ENCODE measurements around the gene SLC46A3. TPM values are rescaled to one million over a fixed set of nuclear protein-coding genes. Genes with fewer than 3 reads are reported as not detected.

SLC46A3 gene
- total and polyA plus RNA-seq, 10 of the 15 experiments (the other 5 are each of a cell fraction or from before 2014, with no cell fraction given) = 2.9 to 15.6 (median 9.4) TPM

DNA sequence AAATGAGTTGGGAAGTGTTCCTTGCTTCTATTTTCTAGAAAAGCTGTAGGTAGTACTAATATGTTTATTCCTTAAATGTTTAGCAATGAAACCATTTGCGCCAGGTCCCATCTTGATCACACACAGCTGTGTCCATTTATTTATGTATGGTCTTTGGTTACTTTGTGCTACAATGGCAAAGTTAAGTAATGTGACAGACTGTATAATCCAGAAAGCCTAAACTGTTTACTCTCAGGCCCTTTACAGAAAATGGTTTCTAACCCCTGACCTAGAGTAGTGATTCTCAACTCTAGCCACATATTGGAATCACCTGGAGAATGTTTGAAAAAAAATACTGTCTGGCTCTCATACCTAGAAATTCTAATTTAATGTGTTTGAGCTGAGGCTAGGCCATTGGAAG is 21.3 kb downstream of the SLC46A3 start:
- Histone ChIP-seq H3K9ac (ENCODE audit: control insufficient read depth, insufficient read depth, low read length) (no peak overlapping the region), H4K20me1 (ENCODE audit: control insufficient read depth, insufficient read depth) (no peaks in the 10 kb centered on the region), H3K4me3 (no peak overlapping the region), H3K4me2 (ENCODE audit: control insufficient read depth, insufficient read depth) (no peak overlapping the region), H3K79me2 (ENCODE audit: control insufficient read depth, insufficient read depth, low read length) (no peaks in the 10 kb centered on the region), H3K4me1 (ENCODE audit: control insufficient read depth, insufficient read depth, low read length) (no peaks in the 10 kb centered on the region), H3K36me3 (ENCODE audit: control insufficient read depth in 2 of 2, insufficient read depth in 2 of 2, low read length in 1 of 2) (peaks cover 0 to 6% of the 10 kb centered on the region in 2 experiments; a peak in 1 of 4 replicates), H3K9me3 (replicated peaks; ENCODE audit: control insufficient read depth, insufficient read depth, low read length) (no peaks in the 10 kb centered on the region), H3K27me3 (replicated peaks in 1 of 2; ENCODE audit: control insufficient read depth in 2 of 2, insufficient read depth in 2 of 2, low read length in 1 of 2) (no peaks in the 10 kb centered on the region), H2AFZ (ENCODE audit: control insufficient read depth, low read depth, low read length) (no peak overlapping the region), H3K27ac (ENCODE audit: control insufficient read depth, insufficient read depth) (no peak overlapping the region)
- ChIA-PET CTCF (interaction anchor here (0.9 to 1.6 kb wide), 2 partner anchors 20 to 26 kb away, joined by 3 to 4 read pairs; no protein-coding TSS in a partner anchor), POLR2A (no interaction called here), RAD21 (ENCODE audit: unreplicated experiment) (no interaction called here), SMC1A (ENCODE audit: uncharacterized antibody, unreplicated experiment) (no interaction called here)
- BruUV-seq (replicated peaks) = no TSS peak
- FAIRE-seq (no peak), ATAC-seq (no peak), DNase-seq (ENCODE audit: low read depth, low spot score) (no peak)
- intact Hi-C loops (cut with micrococcal nuclease; ENCODE audit: unreplicated experiment) (no loop called here), in situ Hi-C loops (cut with MboI) (no loop called here)
- WGBS (ENCODE audit: insufficient coverage, insufficient replicate concordance, low lambda C conversion rate, missing lambda C conversion rate) = 100% methylated on average over 1 of the region's 1 CpG
- TF ChIP-seq PML (IDR thresholded peaks at IDR 0.05; ENCODE audit: low read length) (no peak), SUZ12 (IDR thresholded peaks at IDR 0.05; ENCODE audit: unreplicated experiment) (no peak), TAF1 (IDR thresholded peaks at IDR 0.05; ENCODE audit: borderline replicate concordance, low read depth, low read length) (no peak), KAT2A (conservative IDR thresholded peaks at IDR 0.05; ENCODE audit: control insufficient read depth, low read depth, low read length) (no peak), RELA (IDR thresholded peaks at IDR 0.05; ENCODE audit: borderline replicate concordance, partially characterized antibody) (no peak), MTA2 (IDR thresholded peaks at IDR 0.05; ENCODE audit: low read depth) (no peak), KLF5 (IDR thresholded peaks at IDR 0.05; ENCODE audit: partially characterized antibody) (no peak), PAX5 (IDR thresholded peaks at IDR 0.05; ENCODE audit: borderline replicate concordance, low read depth, low read length) (no peak), ZNF207 (IDR thresholded peaks at IDR 0.05; ENCODE audit: borderline replicate concordance) (no peak), NR2C1 (IDR thresholded peaks at IDR 0.05) (no peak), ETV6 (conservative IDR thresholded peaks at IDR 0.05 in 1 of 2, IDR thresholded peaks at IDR 0.05 in 1 of 2; ENCODE audit: borderline replicate concordance in 1 of 2, low read depth in 1 of 2) (no peak), IRF4 (IDR thresholded peaks at IDR 0.05; ENCODE audit: low read depth, low read length) (no peak)
- TF ChIP-seq, protein P1, sequence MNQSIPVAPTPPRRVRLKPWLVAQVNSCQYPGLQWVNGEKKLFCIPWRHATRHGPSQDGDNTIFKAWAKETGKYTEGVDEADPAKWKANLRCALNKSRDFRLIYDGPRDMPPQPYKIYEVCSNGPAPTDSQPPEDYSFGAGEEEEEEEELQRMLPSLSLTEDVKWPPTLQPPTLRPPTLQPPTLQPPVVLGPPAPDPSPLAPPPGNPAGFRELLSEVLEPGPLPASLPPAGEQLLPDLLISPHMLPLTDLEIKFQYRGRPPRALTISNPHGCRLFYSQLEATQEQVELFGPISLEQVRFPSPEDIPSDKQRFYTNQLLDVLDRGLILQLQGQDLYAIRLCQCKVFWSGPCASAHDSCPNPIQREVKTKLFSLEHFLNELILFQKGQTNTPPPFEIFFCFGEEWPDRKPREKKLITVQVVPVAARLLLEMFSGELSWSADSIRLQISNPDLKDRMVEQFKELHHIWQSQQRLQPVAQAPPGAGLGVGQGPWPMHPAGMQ (IDR thresholded peaks at IDR 0.05; ENCODE audit: borderline replicate concordance) = no peak
- TF ChIP-seq, protein P2, sequence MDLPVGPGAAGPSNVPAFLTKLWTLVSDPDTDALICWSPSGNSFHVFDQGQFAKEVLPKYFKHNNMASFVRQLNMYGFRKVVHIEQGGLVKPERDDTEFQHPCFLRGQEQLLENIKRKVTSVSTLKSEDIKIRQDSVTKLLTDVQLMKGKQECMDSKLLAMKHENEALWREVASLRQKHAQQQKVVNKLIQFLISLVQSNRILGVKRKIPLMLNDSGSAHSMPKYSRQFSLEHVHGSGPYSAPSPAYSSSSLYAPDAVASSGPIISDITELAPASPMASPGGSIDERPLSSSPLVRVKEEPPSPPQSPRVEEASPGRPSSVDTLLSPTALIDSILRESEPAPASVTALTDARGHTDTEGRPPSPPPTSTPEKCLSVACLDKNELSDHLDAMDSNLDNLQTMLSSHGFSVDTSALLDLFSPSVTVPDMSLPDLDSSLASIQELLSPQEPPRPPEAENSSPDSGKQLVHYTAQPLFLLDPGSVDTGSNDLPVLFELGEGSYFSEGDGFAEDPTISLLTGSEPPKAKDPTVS (IDR thresholded peaks at IDR 0.05; ENCODE audit: low read depth, low read length) = no peak
- TF ChIP-seq, protein P3, sequence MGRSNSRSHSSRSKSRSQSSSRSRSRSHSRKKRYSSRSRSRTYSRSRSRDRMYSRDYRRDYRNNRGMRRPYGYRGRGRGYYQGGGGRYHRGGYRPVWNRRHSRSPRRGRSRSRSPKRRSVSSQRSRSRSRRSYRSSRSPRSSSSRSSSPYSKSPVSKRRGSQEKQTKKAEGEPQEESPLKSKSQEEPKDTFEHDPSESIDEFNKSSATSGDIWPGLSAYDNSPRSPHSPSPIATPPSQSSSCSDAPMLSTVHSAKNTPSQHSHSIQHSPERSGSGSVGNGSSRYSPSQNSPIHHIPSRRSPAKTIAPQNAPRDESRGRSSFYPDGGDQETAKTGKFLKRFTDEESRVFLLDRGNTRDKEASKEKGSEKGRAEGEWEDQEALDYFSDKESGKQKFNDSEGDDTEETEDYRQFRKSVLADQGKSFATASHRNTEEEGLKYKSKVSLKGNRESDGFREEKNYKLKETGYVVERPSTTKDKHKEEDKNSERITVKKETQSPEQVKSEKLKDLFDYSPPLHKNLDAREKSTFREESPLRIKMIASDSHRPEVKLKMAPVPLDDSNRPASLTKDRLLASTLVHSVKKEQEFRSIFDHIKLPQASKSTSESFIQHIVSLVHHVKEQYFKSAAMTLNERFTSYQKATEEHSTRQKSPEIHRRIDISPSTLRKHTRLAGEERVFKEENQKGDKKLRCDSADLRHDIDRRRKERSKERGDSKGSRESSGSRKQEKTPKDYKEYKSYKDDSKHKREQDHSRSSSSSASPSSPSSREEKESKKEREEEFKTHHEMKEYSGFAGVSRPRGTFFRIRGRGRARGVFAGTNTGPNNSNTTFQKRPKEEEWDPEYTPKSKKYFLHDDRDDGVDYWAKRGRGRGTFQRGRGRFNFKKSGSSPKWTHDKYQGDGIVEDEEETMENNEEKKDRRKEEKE (IDR thresholded peaks at IDR 0.05) = no peak
- TF ChIP-seq, protein P4, sequence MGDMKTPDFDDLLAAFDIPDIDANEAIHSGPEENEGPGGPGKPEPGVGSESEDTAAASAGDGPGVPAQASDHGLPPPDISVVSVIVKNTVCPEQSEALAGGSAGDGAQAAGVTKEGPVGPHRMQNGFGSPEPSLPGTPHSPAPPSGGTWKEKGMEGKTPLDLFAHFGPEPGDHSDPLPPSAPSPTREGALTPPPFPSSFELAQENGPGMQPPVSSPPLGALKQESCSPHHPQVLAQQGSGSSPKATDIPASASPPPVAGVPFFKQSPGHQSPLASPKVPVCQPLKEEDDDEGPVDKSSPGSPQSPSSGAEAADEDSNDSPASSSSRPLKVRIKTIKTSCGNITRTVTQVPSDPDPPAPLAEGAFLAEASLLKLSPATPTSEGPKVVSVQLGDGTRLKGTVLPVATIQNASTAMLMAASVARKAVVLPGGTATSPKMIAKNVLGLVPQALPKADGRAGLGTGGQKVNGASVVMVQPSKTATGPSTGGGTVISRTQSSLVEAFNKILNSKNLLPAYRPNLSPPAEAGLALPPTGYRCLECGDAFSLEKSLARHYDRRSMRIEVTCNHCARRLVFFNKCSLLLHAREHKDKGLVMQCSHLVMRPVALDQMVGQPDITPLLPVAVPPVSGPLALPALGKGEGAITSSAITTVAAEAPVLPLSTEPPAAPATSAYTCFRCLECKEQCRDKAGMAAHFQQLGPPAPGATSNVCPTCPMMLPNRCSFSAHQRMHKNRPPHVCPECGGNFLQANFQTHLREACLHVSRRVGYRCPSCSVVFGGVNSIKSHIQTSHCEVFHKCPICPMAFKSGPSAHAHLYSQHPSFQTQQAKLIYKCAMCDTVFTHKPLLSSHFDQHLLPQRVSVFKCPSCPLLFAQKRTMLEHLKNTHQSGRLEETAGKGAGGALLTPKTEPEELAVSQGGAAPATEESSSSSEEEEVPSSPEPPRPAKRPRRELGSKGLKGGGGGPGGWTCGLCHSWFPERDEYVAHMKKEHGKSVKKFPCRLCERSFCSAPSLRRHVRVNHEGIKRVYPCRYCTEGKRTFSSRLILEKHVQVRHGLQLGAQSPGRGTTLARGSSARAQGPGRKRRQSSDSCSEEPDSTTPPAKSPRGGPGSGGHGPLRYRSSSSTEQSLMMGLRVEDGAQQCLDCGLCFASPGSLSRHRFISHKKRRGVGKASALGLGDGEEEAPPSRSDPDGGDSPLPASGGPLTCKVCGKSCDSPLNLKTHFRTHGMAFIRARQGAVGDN (IDR thresholded peaks at IDR 0.05) = no peak

Data from GM12878 (cell line).